PC-9 (cell line): ENCODE data around the gene DPH1. TPM values are rescaled to one million over a fixed set of nuclear protein-coding genes. Genes with fewer than 3 reads are reported as not detected.
A peak's percentile ranks its signal among the peaks of the same experiment; 100 is the strongest.

Source experiments
- BruUV-seq: library from RNA; stranded (reverse); fragments of 400-500 nt; replicated peaks from 2 replicates; lab custom pipeline; 2021; lab: Mats Ljungman, UMichigan
- CTCF ChIA-PET: fragments of 300-600 bp; sonication (Branson Sonifier 250); formaldehyde crosslinking; loops from one replicate; lab custom pipeline; 2022; ENCODE audit warnings: antibody characterized with exemption; lab: Charles Lee
- POLR2A ChIA-PET: fragments of 300-600 bp; sonication (Branson Sonifier 250); formaldehyde crosslinking; loops from one replicate; lab custom pipeline; 2022; ENCODE audit warnings: antibody characterized with exemption; ENCODE audit not compliant: unreplicated experiment; lab: Charles Lee
- DNase-seq, 2 experiments: peaks; one replicate each; pipeline versions ENCODE4 v3.0.0 to v3.0.0-alpha.2; 2015 to 2022; ENCODE audit warnings: mixed read lengths in 1 of 2
- H2AFZ ChIP-seq: fragments of 200-600 bp; sonication (generic); 2 replicates; pipeline ENCODE4 v1.8.1; 2017; ENCODE audit warnings: antibody characterized with exemption
- H3F3A ChIP-seq: fragments of 200-600 bp; sonication (generic); 2 replicates; pipeline ENCODE4 v1.8.1; 2017; ENCODE audit warnings: antibody characterized with exemption, mild to moderate bottlenecking, low read depth; ENCODE audit not compliant: insufficient read depth
- H3K27ac ChIP-seq: fragments of 200-600 bp; sonication (generic); 2 replicates; pipeline ENCODE4 v1.6.1; 2016; ENCODE audit warnings: mixed run types
- H3K27me3 ChIP-seq: fragments of 200-600 bp; sonication (generic); 2 replicates; pipeline ENCODE4 v1.6.1; 2016; ENCODE audit warnings: low read depth, mixed run types; ENCODE audit not compliant: insufficient read depth
- H3K36me3 ChIP-seq: fragments of 200-600 bp; sonication (generic); 2 replicates; pipeline ENCODE4 v1.6.1; 2016; ENCODE audit warnings: low read depth, mixed run types
- H3K4me1 ChIP-seq: fragments of 200-600 bp; sonication (generic); replicated peaks from 2 replicates; pipeline ENCODE4 v1.6.1; 2016; ENCODE audit warnings: mixed run types; ENCODE audit not compliant: insufficient read depth
- H3K4me2 ChIP-seq: fragments of 200-600 bp; sonication (generic); 2 replicates; pipeline ENCODE4 v1.6.1; 2017; ENCODE audit warnings: mixed run types
- H3K4me3 ChIP-seq: fragments of 200-600 bp; sonication (generic); 2 replicates; pipeline ENCODE4 v1.6.1; 2016; ENCODE audit warnings: mixed run types
- H3K79me2 ChIP-seq: fragments of 200-600 bp; sonication (generic); 2 replicates; pipeline ENCODE4 v1.6.1; 2017; ENCODE audit warnings: low read depth, mixed run types
- H3K9me2 ChIP-seq: fragments of 200-600 bp; sonication (generic); 2 replicates; pipeline ENCODE4 v1.8.1; 2017; ENCODE audit warnings: mild to moderate bottlenecking; ENCODE audit not compliant: insufficient read depth
- H3K9me3 ChIP-seq: fragments of 200-600 bp; sonication (generic); 2 replicates; pipeline ENCODE4 v1.8.1; 2016; ENCODE audit warnings: low read depth; ENCODE audit not compliant: insufficient read depth
- H4K20me1 ChIP-seq: fragments of 200-600 bp; sonication (generic); 2 replicates; pipeline ENCODE4 v1.8.1; 2017; ENCODE audit not compliant: insufficient read depth
- CTCF ChIP-seq: fragments of 200-600 bp; sonication (generic); conservative IDR thresholded peaks from 2 replicates; pipeline ENCODE4 v1.6.1; 2017; ENCODE audit warnings: mixed run types, antibody characterized with exemption, mild to moderate bottlenecking, moderate library complexity
- EZH2 ChIP-seq: fragments of 200-600 bp; sonication (generic); IDR thresholded peaks from 2 replicates; pipeline ENCODE4 v1.8.0; 2017; ENCODE audit warnings: antibody characterized with exemption, low read depth
- intact Hi-C: fragments of 100-400 bp; cut with micrococcal nuclease; formaldehyde crosslinking; loops from one replicate; pipeline ENCODE4 v1.10.0; 2022; ENCODE audit not compliant: unreplicated experiment
- total RNA-seq: library from RNA; stranded (reverse); gene quantifications from 2 replicates; pipeline ENCODE4 v1.2.3, GENCODE V29; 2021

Gene DPH1
- total RNA-seq, 1 experiment from 2014 or later = 36.7 TPM

- no peaks in the 10 kb centered on the region for H3K9me3 ChIP-seq
- no TSS peak for BruUV-seq
- peaks cover 32% of the 10 kb centered on the region for H3F3A ChIP-seq
Measured at GRCh38 chr17:2015314-2015713, 14.6 kb upstream of the DPH1 start.

GRCh38 chr17:2016494-2016893 is 13.5 kb upstream of the DPH1 start:
- ChIA-PET POLR2A (no interaction called here), CTCF (no interaction called here)
- BruUV-seq = no TSS peak
- Histone ChIP-seq H3K27ac (no peak overlapping the region), H3K4me3 (no peak overlapping the region), H3K27me3 (peaks cover 15% of the 10 kb centered on the region), H2AFZ (no peak overlapping the region), H3K36me3 (no peaks in the 10 kb centered on the region), H3F3A (peaks cover 24% of the 10 kb centered on the region), H3K79me2 (no peaks in the 10 kb centered on the region), H3K9me2 (no peaks in the 10 kb centered on the region), H3K4me1 (peaks cover 32% of the 10 kb centered on the region), H3K4me2 (no peak overlapping the region), H3K9me3 (no peaks in the 10 kb centered on the region), H4K20me1 (no peaks in the 10 kb centered on the region)
- DNase-seq = no peak
- intact Hi-C loops = loop anchor here (10.0 kb wide), 1 partner anchor 302 kb away; the partner anchor contains the start of gene TLCD2
- TF ChIP-seq CTCF (no peak), EZH2 (no peak)

More at GRCh38 chr17:2015314-2015713, 14.6 kb upstream of the DPH1 start:
- Histone ChIP-seq H4K20me1 (no peaks in the 10 kb centered on the region), H3K79me2 (no peaks in the 10 kb centered on the region), H3K4me2 (no peak overlapping the region), H3K4me3 (no peak overlapping the region), H2AFZ (no peak overlapping the region), H3K9me2 (no peaks in the 10 kb centered on the region), H3K27ac (no peak overlapping the region), H3K27me3 (peaks cover 15% of the 10 kb centered on the region), H3K36me3 (no peaks in the 10 kb centered on the region), H3K4me1 (peaks cover 43% of the 10 kb centered on the region)
- no peak for DNase-seq
- no peak for TF ChIP-seq EZH2
- intact Hi-C loops = loop anchor here (10.0 kb wide), 1 partner anchor 301 kb away; the partner anchor contains the start of gene TLCD2
- POLR2A ChIA-PET = no interaction called here
- CTCF ChIA-PET = no interaction called here

- H3K36me3 ChIP-seq = no peaks in the 10 kb centered on the region
- POLR2A ChIA-PET = no interaction called here
- H3K4me2 ChIP-seq = no peak overlapping the region
- H3F3A ChIP-seq = peaks cover 21% of the 10 kb centered on the region
- peaks cover 17% of the 10 kb centered on the region for H3K27me3 ChIP-seq
- peak in 1 of 2 experiments; percentile 28 for DNase-seq
- H3K9me3 ChIP-seq = no peaks in the 10 kb centered on the region
- BruUV-seq = no TSS peak
- H3K4me1 ChIP-seq = peaks cover 26% of the 10 kb centered on the region
- no peaks in the 10 kb centered on the region for H3K79me2 ChIP-seq
- no peak overlapping the region for H3K27ac ChIP-seq
- CTCF ChIA-PET = no interaction called here
- H3K9me2 ChIP-seq = no peaks in the 10 kb centered on the region
- TF ChIP-seq EZH2 (no peak), CTCF (no peak)
- H2AFZ ChIP-seq = no peak overlapping the region
- intact Hi-C loops = loop anchor here (10.0 kb wide), 1 partner anchor 303 kb away; the partner anchor contains the start of gene TLCD2
- H3K4me3 ChIP-seq = no peak overlapping the region
- H4K20me1 ChIP-seq = no peaks in the 10 kb centered on the region
Measured at GRCh38 chr17:2017274-2017941, 12.5 kb upstream of the DPH1 start.
